ENCODE data around the gene LMX1A.

The LMX1A gene

GRCh38 chr1:165287329-165287728, 69.2 kb downstream of the LMX1A start:
- Histone ChIP-seq H3K4me3 (replicated peaks; ENCODE audit: insufficient read depth, low read length) (no peak overlapping the region), H3K27me3 (ENCODE audit: insufficient read depth, poor library complexity, severe bottlenecking) (peaks cover 5% of the 10 kb centered on the region), H3K27ac (replicated peaks) (no peak overlapping the region)
- DNase-seq (ENCODE audit: low read depth in 1 of 2, low spot score in 1 of 2): no peak
- TF ChIP-seq SPI1 (IDR thresholded peaks at IDR 0.05; ENCODE audit: borderline replicate concordance, low read depth) (no peak), GABPA (IDR thresholded peaks at IDR 0.05; ENCODE audit: low read depth) (no peak), REST (IDR thresholded peaks at IDR 0.05; ENCODE audit: insufficient replicate concordance, low read depth) (no peak), POLR2AphosphoS5 (IDR thresholded peaks at IDR 0.05; ENCODE audit: low read depth) (no peak), CTCF (IDR thresholded peaks at IDR 0.05; ENCODE audit: insufficient read depth, low read length) (no peak)

- Histone ChIP-seq H3K27ac (replicated peaks) (no peak overlapping the region), H3K4me3 (replicated peaks; ENCODE audit: insufficient read depth, low read length) (no peak overlapping the region), H3K27me3 (ENCODE audit: insufficient read depth, poor library complexity, severe bottlenecking) (peaks cover 5% of the 10 kb centered on the region)
- TF ChIP-seq REST (IDR thresholded peaks at IDR 0.05; ENCODE audit: insufficient replicate concordance, low read depth): no peak
- no peak for TF ChIP-seq POLR2AphosphoS5 (IDR thresholded peaks at IDR 0.05; ENCODE audit: low read depth)
- no peak for TF ChIP-seq SPI1 (IDR thresholded peaks at IDR 0.05; ENCODE audit: borderline replicate concordance, low read depth)
- no peak for TF ChIP-seq GABPA (IDR thresholded peaks at IDR 0.05; ENCODE audit: low read depth)
- no peak for TF ChIP-seq CTCF (IDR thresholded peaks at IDR 0.05; ENCODE audit: insufficient read depth, low read length)
- DNase-seq (ENCODE audit: low read depth in 1 of 2, low spot score in 1 of 2): no peak
Measured at GRCh38 chr1:165284454-165284853, 72.1 kb downstream of the LMX1A start.

- no peak for DNase-seq (ENCODE audit: low read depth in 1 of 2, low spot score in 1 of 2)
- peaks cover 5% of the 10 kb centered on the region for H3K27me3 ChIP-seq (ENCODE audit: insufficient read depth, poor library complexity, severe bottlenecking)
- no peak overlapping the region for H3K4me3 ChIP-seq (replicated peaks; ENCODE audit: insufficient read depth, low read length)
- H3K27ac ChIP-seq (replicated peaks): no peak overlapping the region
- TF ChIP-seq CTCF (IDR thresholded peaks at IDR 0.05; ENCODE audit: insufficient read depth, low read length) (no peak), SPI1 (IDR thresholded peaks at IDR 0.05; ENCODE audit: borderline replicate concordance, low read depth) (no peak), REST (IDR thresholded peaks at IDR 0.05; ENCODE audit: insufficient replicate concordance, low read depth) (no peak)
Measured at GRCh38 chr1:165281207-165281901, 75.2 kb downstream of the LMX1A start.
